Measurements from ENCODE around the gene OPRD1.

The OPRD1 gene

GRCh38 chr1:28910379-28911115 lies 98.6 kb downstream of the OPRD1 start:
- no peak for DNase-seq (ENCODE audit: low read depth)

DNA sequence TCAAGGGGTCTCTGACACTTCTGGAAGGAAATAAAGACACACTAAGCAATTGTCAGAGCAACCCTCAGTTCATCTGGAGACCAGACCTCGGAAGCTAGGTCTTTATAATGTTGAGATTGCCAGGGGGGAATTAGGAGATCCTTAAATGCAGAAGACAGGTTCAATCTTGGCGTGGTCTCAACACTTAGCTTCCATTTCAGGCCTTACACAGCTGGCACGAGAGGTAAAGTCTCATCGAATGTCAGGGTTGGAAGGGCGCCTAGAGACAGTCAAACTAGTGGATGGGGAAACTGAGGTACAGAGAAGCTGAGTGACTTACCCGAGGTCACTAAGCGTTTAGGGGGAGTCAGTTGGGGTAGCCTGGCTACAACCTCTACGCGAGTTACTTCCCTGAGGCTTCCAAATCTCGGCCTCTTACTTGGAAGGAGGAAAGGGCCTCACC lies 101.8 kb downstream of the OPRD1 start:
- DNase-seq (ENCODE audit: low read depth) = no peak

DNA sequence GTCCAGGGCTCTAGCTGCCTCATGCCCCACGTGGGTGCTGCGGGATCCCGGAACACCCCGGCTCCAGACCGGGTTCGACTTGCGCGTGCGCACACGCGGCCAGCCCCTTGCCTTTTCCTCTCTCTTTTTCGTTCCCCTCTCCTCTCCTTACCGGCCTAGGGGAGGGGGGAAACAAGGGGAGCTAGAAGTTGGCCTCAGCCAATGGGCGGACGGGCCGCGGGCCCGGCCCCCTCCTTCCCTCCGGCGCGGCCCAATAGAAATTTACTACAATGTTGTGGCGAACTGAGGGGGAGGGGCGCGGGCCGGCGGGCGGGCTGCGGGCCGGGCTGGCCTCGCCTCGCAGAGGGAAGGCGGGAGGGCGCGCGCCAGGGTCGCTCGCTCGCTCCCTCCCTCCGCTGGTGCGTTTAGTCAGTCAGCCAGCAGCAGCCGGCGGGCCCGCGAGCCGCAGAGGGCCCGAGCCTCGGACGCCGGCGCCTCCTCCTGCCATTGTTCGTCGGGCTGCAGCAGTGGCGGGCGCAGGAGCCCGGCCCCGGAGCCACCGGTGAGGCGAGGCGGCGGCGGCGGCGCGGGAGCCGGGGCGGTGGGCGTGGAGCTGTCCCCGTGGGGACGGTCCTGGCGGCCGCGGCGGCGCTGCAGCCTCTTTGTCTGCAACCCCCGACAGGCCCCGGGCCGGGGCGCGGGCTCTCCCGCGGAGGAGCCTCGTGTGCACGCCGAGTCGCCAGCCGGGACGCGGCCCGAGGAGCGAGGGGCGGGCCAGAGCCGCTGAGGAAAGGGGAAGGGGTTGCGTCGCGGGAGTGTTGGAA lies 102.5 kb downstream of the OPRD1 start, which contains the start of gene EPB41:
Gene EPB41 (plus strand): TSS at position 342 of the 803 bp plus-strand sequence. CDS start 72,869 bp downstream, outside the sequence.
- peak; percentile 77 for DNase-seq (ENCODE audit: low read depth)

- peak; percentile 5 for DNase-seq (ENCODE audit: low read depth)
These were observed 103.3 kb downstream of the OPRD1 start for GRCh38 chr1:28915031-28915895.

GRCh38 chr1:28917757-28918118 lies 105.8 kb downstream of the OPRD1 start:
- DNase-seq (ENCODE audit: low read depth) = no peak

Data from fibroblast of gingiva (primary cell).